HepG2 (cell line): ENCODE data around the gene CCNA2. TPM values are rescaled to one million over a fixed set of nuclear protein-coding genes. Genes with fewer than 3 reads are reported as not detected.
A peak's percentile ranks its signal among the peaks of the same experiment; 100 is the strongest.

Source experiments
- CBFB ChIP-seq: sonication (generic); formaldehyde crosslinking; IDR thresholded peaks from 2 replicates; pipeline ENCODE4 v1.4.0; 2020; ENCODE audit warnings: missing genetic modification reagents
- CEBPG ChIP-seq: IDR thresholded peaks from 2 replicates; pipeline ENCODE4 v1.6.1; 2016
- IRF2 ChIP-seq: IDR thresholded peaks from 2 replicates; pipeline ENCODE4 v1.6.1; 2018; ENCODE audit warnings: missing genetic modification reagents, missing compliant biosample characterization
- JARID2 ChIP-seq: sonication (generic); formaldehyde crosslinking; IDR thresholded peaks from 2 replicates; pipeline ENCODE4 v1.8.1; 2023; ENCODE audit warnings: missing genetic modification reagents, inconsistent platforms; ENCODE audit not compliant: insufficient replicate concordance
- MBD4 ChIP-seq: IDR thresholded peaks from 2 replicates; pipeline ENCODE4 v1.6.1; 2012; ENCODE audit warnings: low read length, inconsistent platforms, borderline replicate concordance
- PAWR ChIP-seq: sonication (generic); formaldehyde crosslinking; IDR thresholded peaks from 2 replicates; pipeline ENCODE4 v1.4.0; 2020; ENCODE audit warnings: missing genetic modification reagents, mild to moderate bottlenecking, borderline replicate concordance
- RBFOX2 ChIP-seq: fragments of 200-400 bp; formaldehyde crosslinking; IDR thresholded peaks from 2 replicates; pipeline ENCODE4 v1.6.1; 2017; ENCODE audit warnings: low read depth, mild to moderate bottlenecking, low read length
- RCOR2 ChIP-seq: IDR thresholded peaks from 2 replicates; pipeline ENCODE4 v1.6.1; 2016; ENCODE audit warnings: missing biosample characterization, missing genetic modification reagents
- ZBTB7B ChIP-seq: sonication (generic); formaldehyde crosslinking; IDR thresholded peaks from 2 replicates; pipeline ENCODE4 v1.4.0; 2020; ENCODE audit warnings: missing genetic modification reagents
- ZFP36L1 ChIP-seq: sonication (generic); formaldehyde crosslinking; IDR thresholded peaks from 2 replicates; pipeline ENCODE4 v1.8.0; 2022; ENCODE audit warnings: mild to moderate bottlenecking, missing genetic modification reagents, moderate library complexity
- ZMAT3 ChIP-seq: sonication (generic); formaldehyde crosslinking; conservative IDR thresholded peaks from 2 replicates; pipeline ENCODE4 v1.7.0; 2021; ENCODE audit warnings: missing genetic modification reagents
- ZNF143 ChIP-seq: sonication (generic); formaldehyde crosslinking; IDR thresholded peaks from 2 replicates; pipeline ENCODE4 v1.4.0; 2020; ENCODE audit warnings: missing genetic modification reagents
- ZNF205 ChIP-seq: IDR thresholded peaks from 2 replicates; pipeline ENCODE4 v1.6.1; 2018; ENCODE audit warnings: missing biosample characterization, missing genetic modification reagents
- ZNF253 ChIP-seq: sonication (generic); formaldehyde crosslinking; IDR thresholded peaks from 2 replicates; pipeline ENCODE4 v1.8.0; 2022; ENCODE audit warnings: mild to moderate bottlenecking, missing genetic modification reagents, borderline replicate concordance
- ZNF75D ChIP-seq: sonication (generic); formaldehyde crosslinking; IDR thresholded peaks from 2 replicates; pipeline ENCODE4 v1.8.1; 2023; ENCODE audit warnings: missing genetic modification reagents, mild to moderate bottlenecking, borderline replicate concordance
- ZNF780A ChIP-seq: sonication (generic); formaldehyde crosslinking; IDR thresholded peaks from 2 replicates; pipeline ENCODE4 v1.8.0; 2022; ENCODE audit warnings: mild to moderate bottlenecking, missing genetic modification reagents, moderate library complexity
- ZNF891 ChIP-seq: sonication (generic); formaldehyde crosslinking; IDR thresholded peaks from 2 replicates; pipeline ENCODE4 v1.5.0; 2020; ENCODE audit warnings: mild to moderate bottlenecking, missing genetic modification reagents
- polyA plus RNA-seq, 8 experiments: library from polyadenylated mRNA; depleted of rRNA in 3 of 8; stranded (reverse) in 7 of 8; unstranded in 1 of 8; fragments of >200 nt; fragmentation: Illumina TruSeq in 4 of 8; extraction: Trizol in 4 of 8; gene quantifications; 2 replicates each; pipeline versions ENCODE4 v1.2.1 to v1.2.3, GENCODE V29; 2011 to 2016; ENCODE audit warnings: low read depth in 4 of 8, missing spikeins in 1 of 8, mixed read lengths in 1 of 8; ENCODE audit not compliant: insufficient read depth in 1 of 8
- total RNA-seq, 5 experiments: library from RNA; depleted of rRNA; stranded (reverse); fragments of >200 nt; fragmentation: Illumina TruSeq; extraction: Trizol; gene quantifications; 2 replicates each; pipeline ENCODE4 v1.2.3, GENCODE V29; 2016; ENCODE audit warnings: low read depth in 1 of 5
- TF ChIP-seq, protein P1 (sequence below): fragments of 450-650 bp; IDR thresholded peaks from 2 replicates; pipeline ENCODE4 v1.6.1; 2017
- TF ChIP-seq, protein P2 (sequence below): sonication (generic); formaldehyde crosslinking; IDR thresholded peaks from 2 replicates; pipeline ENCODE4 v1.4.0; 2020; ENCODE audit warnings: missing genetic modification reagents, mild to moderate bottlenecking, borderline replicate concordance
- TF ChIP-seq, protein P3 (sequence below): sonication (generic); formaldehyde crosslinking; IDR thresholded peaks from 2 replicates; pipeline ENCODE4 v1.4.0; 2020; ENCODE audit warnings: missing genetic modification reagents, low read depth, mild to moderate bottlenecking, borderline replicate concordance

Gene CCNA2
- total and polyA plus RNA-seq, 2 of the 13 experiments (the other 11 are each of a cell fraction or from before 2014, with no cell fraction given) = 31.3 to 105 TPM

DNA sequence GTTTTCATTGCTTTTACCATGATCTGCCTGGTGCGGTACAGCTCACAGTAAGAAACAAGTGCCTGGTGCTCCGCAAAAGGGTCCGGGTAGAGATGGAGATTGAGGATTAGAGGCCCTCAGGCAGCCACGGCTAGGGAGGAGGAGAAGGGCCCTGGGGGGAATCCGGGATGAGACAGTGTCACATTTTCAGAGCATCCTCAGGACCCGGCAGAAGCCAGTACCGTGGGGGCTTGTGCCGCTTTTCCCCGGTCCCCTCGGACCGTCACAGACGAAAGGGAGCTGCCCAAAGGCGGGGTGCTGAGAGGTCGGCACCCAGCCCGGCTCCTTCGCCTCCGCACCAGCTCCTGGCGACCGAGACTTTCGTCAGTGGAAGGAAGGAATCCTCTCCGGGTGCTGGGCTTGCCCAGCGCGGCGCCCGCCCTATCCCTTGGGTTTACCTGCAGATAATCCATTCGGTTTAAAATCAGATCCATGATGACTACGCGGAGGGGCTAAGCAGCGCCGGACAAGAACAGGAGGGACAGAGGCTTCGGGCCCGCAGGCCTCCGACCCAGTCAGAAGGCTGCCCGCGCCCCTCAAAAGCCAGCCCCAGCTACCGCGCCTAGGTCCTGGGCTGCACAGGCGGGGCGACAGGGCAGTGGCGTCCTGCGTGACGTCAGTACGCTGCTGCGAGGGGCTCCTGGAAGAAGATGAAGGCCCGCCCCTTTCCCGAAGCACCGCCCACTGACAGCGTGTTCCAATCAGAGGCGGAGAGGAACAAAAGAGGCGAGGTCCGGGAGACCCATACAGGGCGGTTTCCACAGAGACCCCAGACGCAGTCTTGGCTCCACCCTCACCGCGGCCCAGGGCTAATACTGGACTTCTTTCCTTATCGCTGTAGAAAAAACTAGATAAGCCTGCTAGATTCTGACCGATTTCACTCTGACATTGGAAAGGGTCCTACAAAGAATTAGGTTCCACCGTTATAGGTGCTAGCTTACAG is 46.4 kb upstream of the CCNA2 start, which contains the start of gene BBS7 (continued):
- TF ChIP-seq, protein P1, sequence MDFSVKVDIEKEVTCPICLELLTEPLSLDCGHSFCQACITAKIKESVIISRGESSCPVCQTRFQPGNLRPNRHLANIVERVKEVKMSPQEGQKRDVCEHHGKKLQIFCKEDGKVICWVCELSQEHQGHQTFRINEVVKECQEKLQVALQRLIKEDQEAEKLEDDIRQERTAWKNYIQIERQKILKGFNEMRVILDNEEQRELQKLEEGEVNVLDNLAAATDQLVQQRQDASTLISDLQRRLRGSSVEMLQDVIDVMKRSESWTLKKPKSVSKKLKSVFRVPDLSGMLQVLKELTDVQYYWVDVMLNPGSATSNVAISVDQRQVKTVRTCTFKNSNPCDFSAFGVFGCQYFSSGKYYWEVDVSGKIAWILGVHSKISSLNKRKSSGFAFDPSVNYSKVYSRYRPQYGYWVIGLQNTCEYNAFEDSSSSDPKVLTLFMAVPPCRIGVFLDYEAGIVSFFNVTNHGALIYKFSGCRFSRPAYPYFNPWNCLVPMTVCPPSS = no peak
- TF ChIP-seq PAWR (CRISPR knock-in tag) (no peak), JARID2 (CRISPR knock-in tag) (peak; percentile 42), ZFP36L1 (CRISPR knock-in tag) (no peak), ZMAT3 (CRISPR knock-in tag) (no peak), MBD4 (no peak), ZNF75D (CRISPR knock-in tag) (no peak), CBFB (CRISPR knock-in tag) (no peak), ZNF780A (no peak), ZNF891 (0 out of 2 replicates have a peak, but pooled peaks have one; percentile 25), RCOR2 (no peak), ZNF205 (CRISPR knock-in tag) (no peak), ZNF253 (CRISPR knock-in tag) (no peak), ZBTB7B (CRISPR knock-in tag) (peak; percentile 38; the same call in 1 of the 2 replicates), IRF2 (CRISPR knock-in tag) (peak; percentile 63; the same call in 1 of the 2 replicates), RBFOX2 (peak; percentile 78), CEBPG (no peak), ZNF143 (CRISPR knock-in tag) (no peak)
- TF ChIP-seq, protein P2, sequence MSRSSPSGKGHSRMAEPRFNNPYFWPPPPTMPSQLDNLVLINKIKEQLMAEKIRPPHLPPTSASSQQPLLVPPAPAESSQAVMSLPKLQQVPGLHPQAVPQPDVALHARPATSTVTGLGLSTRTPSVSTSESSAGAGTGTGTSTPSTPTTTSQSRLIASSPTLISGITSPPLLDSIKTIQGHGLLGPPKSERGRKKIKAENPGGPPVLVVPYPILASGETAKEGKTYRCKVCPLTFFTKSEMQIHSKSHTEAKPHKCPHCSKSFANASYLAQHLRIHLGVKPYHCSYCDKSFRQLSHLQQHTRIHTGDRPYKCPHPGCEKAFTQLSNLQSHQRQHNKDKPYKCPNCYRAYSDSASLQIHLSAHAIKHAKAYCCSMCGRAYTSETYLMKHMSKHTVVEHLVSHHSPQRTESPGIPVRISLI (CRISPR knock-in tag) = no peak
- TF ChIP-seq, protein P3, sequence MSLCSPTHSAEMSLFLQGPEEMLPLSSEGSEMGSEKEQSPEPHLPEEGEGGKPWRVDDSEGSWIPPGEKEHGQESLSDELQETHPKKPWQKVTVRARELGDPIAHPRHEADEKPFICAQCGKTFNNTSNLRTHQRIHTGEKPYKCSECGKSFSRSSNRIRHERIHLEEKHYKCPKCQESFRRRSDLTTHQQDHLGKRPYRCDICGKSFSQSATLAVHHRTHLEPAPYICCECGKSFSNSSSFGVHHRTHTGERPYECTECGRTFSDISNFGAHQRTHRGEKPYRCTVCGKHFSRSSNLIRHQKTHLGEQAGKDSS = no peak; the same call in 1 of the 2 replicates
